HepG2 (cell line): ENCODE measurements around the gene SPIRE1. TPM values are rescaled to one million over a fixed set of nuclear protein-coding genes. Genes with fewer than 3 reads are reported as not detected.

Source experiments
- ATAC-seq: fragments of 200-7000 bp; cut with Tn5 transposase; 3 replicates; pipeline ENCODE4 v1.9.1; 2020; ENCODE audit warnings: mild to moderate bottlenecking, moderate library complexity
- BruUV-seq: library from RNA; stranded (reverse); fragments of 400-500 nt; replicated peaks from 2 replicates; lab custom pipeline; 2021; lab: Mats Ljungman, UMichigan
- CTCF ChIA-PET: fragments of 300-600 bp; formaldehyde crosslinking; extraction: SDS; loops from one replicate; lab custom pipeline; 2021; ENCODE audit warnings: low total read pairs, inconsistent platforms, low intra/inter-chr PET ratio; lab: Yijun Ruan, JAX
- POLR2A ChIA-PET: fragments of 350-600 bp; sonication (Branson Sonifier 250); formaldehyde crosslinking; loops from one replicate; lab custom pipeline; 2020; ENCODE audit warnings: antibody characterized with exemption, inconsistent platforms; lab: Yijun Ruan, JAX
- DNase-seq: peaks from one replicate; pipeline ENCODE4 v3.0.0-alpha.2; 2015; ENCODE audit warnings: low spot score
- FAIRE-seq: peaks from 3 replicates; lab custom pipeline; 2011; peaks lifted over from hg19 to GRCh38; lab: Jason Lieb, UNC
- H2AFZ ChIP-seq: one replicate; pipeline ENCODE4 v1.6.1; 2011; ENCODE audit warnings: low read length, inconsistent platforms
- H3K27ac ChIP-seq: fragments of 300-600 bp; 3 replicates; pipeline ENCODE4 v1.8.0; 2011; ENCODE audit warnings: mixed run types, mild to moderate bottlenecking, mixed read lengths, low read length, inconsistent platforms; ENCODE audit not compliant: insufficient read depth; ENCODE audit errors: extremely low read length
- H3K27me3 ChIP-seq, 2 experiments: fragments of 200-600 bp in 1 of 2; 2 replicates in 1 of 2; 3 replicates in 1 of 2; pipeline versions ENCODE4 v1.6.0 to v1.8.0; 2011; ENCODE audit warnings: low read length in 2 of 2, mild to moderate bottlenecking in 2 of 2, moderate library complexity in 2 of 2, inconsistent platforms in 1 of 2; ENCODE audit not compliant: insufficient read depth in 2 of 2, control insufficient read depth in 1 of 2
- H3K36me3 ChIP-seq, 2 experiments: fragments of 200-600 bp in 1 of 2; replicated peaks in 1 of 2; 2 replicates in 1 of 2; 3 replicates in 1 of 2; pipeline versions ENCODE4 v1.5.1 to v1.8.0; 2011; ENCODE audit warnings: low read length in 2 of 2, inconsistent platforms in 1 of 2; ENCODE audit not compliant: insufficient read depth in 2 of 2, control insufficient read depth in 1 of 2
- H3K4me1 ChIP-seq: 2 replicates; pipeline ENCODE4 v1.5.1; 2012; ENCODE audit warnings: low read length, inconsistent platforms; ENCODE audit not compliant: insufficient read depth
- H3K4me2 ChIP-seq: 2 replicates; pipeline ENCODE4 v1.6.0; 2011; ENCODE audit warnings: low read depth, low read length, inconsistent platforms
- H3K4me3 ChIP-seq, 3 experiments: fragments of 200-600 bp in 1 of 3; sonication (generic), shearing (Covaris generic) in 1 of 3; replicated peaks in 1 of 3; 2 replicates each; pipeline ENCODE4 v1.5.1; 2011 to 2016; ENCODE audit warnings: low read length in 3 of 3, inconsistent platforms in 2 of 3, low read depth in 2 of 3, mild to moderate bottlenecking in 2 of 3, control low read depth in 1 of 3, mixed read lengths in 1 of 3; ENCODE audit not compliant: insufficient read depth in 1 of 3
- H3K79me2 ChIP-seq: one replicate; pipeline ENCODE4 v1.6.1; 2011; ENCODE audit warnings: low read length, inconsistent platforms; ENCODE audit not compliant: insufficient read depth
- H3K9ac ChIP-seq: 2 replicates; pipeline ENCODE4 v1.6.0; 2011; ENCODE audit warnings: mild to moderate bottlenecking, low read depth, low read length, inconsistent platforms; ENCODE audit not compliant: insufficient read depth
- H3K9me3 ChIP-seq: 2 replicates; pipeline ENCODE4 v1.5.1; 2012; ENCODE audit warnings: mild to moderate bottlenecking, low read length
- H4K20me1 ChIP-seq: 2 replicates; pipeline ENCODE4 v1.6.0; 2011; ENCODE audit warnings: inconsistent platforms, mild to moderate bottlenecking, low read length, moderate library complexity; ENCODE audit not compliant: insufficient read depth
- KLF13 ChIP-seq: sonication (generic); formaldehyde crosslinking; IDR thresholded peaks from 2 replicates; pipeline ENCODE4 v1.4.0; 2020; ENCODE audit warnings: mild to moderate bottlenecking, missing genetic modification reagents
- NFE2L1 ChIP-seq: sonication (generic); formaldehyde crosslinking; IDR thresholded peaks from 2 replicates; pipeline ENCODE4 v1.4.0; 2020; ENCODE audit warnings: missing genetic modification reagents, mild to moderate bottlenecking, borderline replicate concordance
- RBFOX2 ChIP-seq: fragments of 200-400 bp; formaldehyde crosslinking; IDR thresholded peaks from 2 replicates; pipeline ENCODE4 v1.6.1; 2017; ENCODE audit warnings: low read depth, mild to moderate bottlenecking, low read length
- SIN3A ChIP-seq: IDR thresholded peaks from 2 replicates; pipeline ENCODE4 v1.6.1; 2011; ENCODE audit warnings: low read depth, mild to moderate bottlenecking, control low read depth, low read length, borderline replicate concordance
- SUZ12 ChIP-seq: fragments of 150-350 bp; IDR thresholded peaks from 2 replicates; pipeline ENCODE4 v1.6.1; 2014; ENCODE audit warnings: low read depth, low read length
- U2AF1 ChIP-seq: fragments of 200-400 bp; formaldehyde crosslinking; optimal IDR thresholded peaks from 2 replicates; pipeline ENCODE3; 2017; ENCODE audit warnings: mild to moderate bottlenecking, low read depth, low read length
- ZMYM4 ChIP-seq: sonication (generic); formaldehyde crosslinking; IDR thresholded peaks from 2 replicates; pipeline ENCODE4 v1.8.1; 2023; ENCODE audit warnings: mild to moderate bottlenecking, missing genetic modification reagents
- ZNF431 ChIP-seq: sonication (generic); formaldehyde crosslinking; IDR thresholded peaks from 2 replicates; pipeline ENCODE4 v1.9.0; 2022; ENCODE audit warnings: missing genetic modification reagents, low read depth, mild to moderate bottlenecking, borderline replicate concordance
- ZNF501 ChIP-seq: sonication (generic); formaldehyde crosslinking; IDR thresholded peaks from 2 replicates; pipeline ENCODE4 v1.5.1; 2020; ENCODE audit warnings: mild to moderate bottlenecking, moderate library complexity, missing genetic modification reagents
- ZZZ3 ChIP-seq: sonication (generic); formaldehyde crosslinking; IDR thresholded peaks from 2 replicates; pipeline ENCODE4 v1.4.0; 2020; ENCODE audit warnings: missing genetic modification reagents, mild to moderate bottlenecking, borderline replicate concordance
- WGBS: methylation state at CpG from one replicate; pipeline ENCODE4 v1.1.6; 2017; ENCODE audit warnings: low lambda C conversion rate; 5-methylcytosine and 5-hydroxymethylcytosine counted together
- in situ Hi-C: cut with HindIII; loops from 2 replicates; pipeline ENCODE4 v1.10.0; 2017; ENCODE audit warnings: low pct_unique_long_range_greater_than_20kb; ENCODE audit not compliant: extremely low pct_ligation_motif_present
- intact Hi-C: fragments of 100-400 bp; cut with micrococcal nuclease; formaldehyde crosslinking; loops from one replicate; pipeline ENCODE4 v1.10.0; 2022; ENCODE audit not compliant: unreplicated experiment
- polyA plus RNA-seq, 8 experiments: library from polyadenylated mRNA; depleted of rRNA in 3 of 8; stranded (reverse) in 7 of 8; unstranded in 1 of 8; fragments of >200 nt; fragmentation: Illumina TruSeq in 4 of 8; extraction: Trizol in 4 of 8; gene quantifications; 2 replicates each; pipeline versions ENCODE4 v1.2.1 to v1.2.3, GENCODE V29; 2011 to 2016; ENCODE audit warnings: low read depth in 4 of 8, missing spikeins in 1 of 8, mixed read lengths in 1 of 8; ENCODE audit not compliant: insufficient read depth in 1 of 8
- total RNA-seq, 5 experiments: library from RNA; depleted of rRNA; stranded (reverse); fragments of >200 nt; fragmentation: Illumina TruSeq; extraction: Trizol; gene quantifications; 2 replicates each; pipeline ENCODE4 v1.2.3, GENCODE V29; 2016; ENCODE audit warnings: low read depth in 1 of 5
- TF ChIP-seq, protein P1 (sequence below): sonication (generic); formaldehyde crosslinking; IDR thresholded peaks from 2 replicates; pipeline ENCODE4 v1.9.0; 2022; ENCODE audit warnings: missing genetic modification reagents, mild to moderate bottlenecking, borderline replicate concordance

SPIRE1 gene
- total and polyA plus RNA-seq, 2 of the 13 experiments (the other 11 are each of a cell fraction or from before 2014, with no cell fraction given): 9.9 to 21.3 TPM

DNA sequence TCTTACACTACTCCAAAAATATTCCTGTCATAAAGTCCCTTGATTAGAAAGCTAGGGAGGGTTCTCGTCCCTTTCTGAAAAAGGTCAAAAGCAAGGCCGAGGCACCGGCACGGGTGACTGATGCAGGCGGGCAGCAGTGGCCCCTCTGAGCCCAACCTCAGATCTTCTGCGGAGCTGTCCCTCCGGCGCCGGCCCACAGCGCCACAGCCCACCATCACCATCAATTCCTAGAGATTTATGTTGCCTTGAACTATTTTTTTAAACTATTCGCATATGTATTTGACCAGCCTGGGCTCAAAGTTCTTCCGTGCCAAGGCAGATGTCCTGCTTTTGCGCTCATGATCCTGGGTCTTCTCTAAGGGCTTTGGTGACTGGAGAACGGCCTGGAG is 223.4 kb downstream of the SPIRE1 start:
- ATAC-seq: no peak
- Histone ChIP-seq H3K27ac (no peak overlapping the region), H3K36me3 (peaks cover 3 to 22% of the 10 kb centered on the region in 2 experiments; a peak in 3 of 5 replicates), H3K9me3 (no peaks in the 10 kb centered on the region), H3K9ac (no peak overlapping the region), H3K4me2 (no peak overlapping the region), H2AFZ (no peak overlapping the region), H3K27me3 (no peaks in the 10 kb centered on the region), H3K4me3 (no peak overlapping the region), H4K20me1 (no peaks in the 10 kb centered on the region), H3K4me1 (no peaks in the 10 kb centered on the region), H3K79me2 (no peaks in the 10 kb centered on the region)
- ChIA-PET CTCF (no interaction called here), POLR2A (no interaction called here)
- 97% methylated on average over 11 of the region's 14 CpGs for WGBS
- in situ Hi-C loops (no loop called here), intact Hi-C loops (no loop called here)
- no TSS peak for BruUV-seq
- TF ChIP-seq KLF13 (CRISPR knock-in tag) (no peak), SIN3A (no peak), ZZZ3 (CRISPR knock-in tag) (no peak)
- no peak for DNase-seq
- no peak for FAIRE-seq

DNA sequence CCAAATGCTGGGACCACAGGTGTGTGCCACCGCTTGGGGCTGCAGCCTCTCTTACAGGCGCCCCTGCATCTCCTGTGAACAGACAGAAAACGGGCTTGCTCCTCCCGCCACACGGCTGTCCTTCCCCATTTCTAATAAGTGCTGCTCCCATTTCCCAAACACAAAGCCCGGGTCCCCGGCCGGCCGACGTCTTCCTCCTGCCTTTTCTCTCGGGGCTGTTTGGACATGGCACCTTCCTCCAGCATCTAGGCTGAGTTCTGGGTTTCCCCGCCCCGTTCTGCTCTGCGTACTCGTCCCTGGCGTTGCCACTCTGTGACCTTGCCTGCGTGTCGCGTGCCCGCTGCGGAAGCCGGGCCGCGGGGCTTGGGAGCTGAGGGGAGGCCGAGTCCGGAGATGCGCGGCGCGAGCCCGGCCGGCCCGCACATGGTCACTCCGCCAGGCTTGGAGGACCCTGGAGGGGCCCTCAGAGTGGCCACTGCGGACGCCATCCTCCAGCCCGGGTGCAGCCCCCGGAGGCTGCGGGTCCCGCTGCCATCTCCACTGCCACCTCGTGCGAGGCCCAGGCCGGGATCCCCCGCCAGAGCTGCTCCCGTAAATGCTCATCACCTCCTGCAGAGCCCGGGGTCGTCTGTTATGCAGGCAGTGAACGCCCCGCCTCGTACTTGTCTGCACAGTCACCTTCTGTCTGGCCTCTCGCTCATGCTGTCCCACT is 223.9 kb downstream of the SPIRE1 start:
- no peak for FAIRE-seq
- ChIA-PET CTCF (no interaction called here), POLR2A (no interaction called here)
- no peak for DNase-seq
- ATAC-seq: no peak
- Histone ChIP-seq H3K36me3 (peaks cover 4 to 23% of the 10 kb centered on the region in 2 experiments; a peak in 3 of 5 replicates), H3K9me3 (no peaks in the 10 kb centered on the region), H3K9ac (no peak overlapping the region), H3K27me3 (no peaks in the 10 kb centered on the region), H3K27ac (no peak overlapping the region), H4K20me1 (no peaks in the 10 kb centered on the region), H3K4me2 (no peak overlapping the region), H3K4me1 (no peaks in the 10 kb centered on the region), H2AFZ (no peak overlapping the region), H3K4me3 (no peak overlapping the region), H3K79me2 (no peaks in the 10 kb centered on the region)
- intact Hi-C loops (no loop called here), in situ Hi-C loops (no loop called here)
- no TSS peak for BruUV-seq
- WGBS: 97% methylated on average over 39 of the region's 51 CpGs
- TF ChIP-seq ZNF501 (CRISPR knock-in tag) (no peak), SUZ12 (no peak), NFE2L1 (CRISPR knock-in tag) (no peak), ZNF431 (no peak), ZMYM4 (CRISPR knock-in tag) (no peak), U2AF1 (no peak), RBFOX2 (peak; percentile 44; the same call in 1 of the 2 replicates)
- TF ChIP-seq, protein P1, sequence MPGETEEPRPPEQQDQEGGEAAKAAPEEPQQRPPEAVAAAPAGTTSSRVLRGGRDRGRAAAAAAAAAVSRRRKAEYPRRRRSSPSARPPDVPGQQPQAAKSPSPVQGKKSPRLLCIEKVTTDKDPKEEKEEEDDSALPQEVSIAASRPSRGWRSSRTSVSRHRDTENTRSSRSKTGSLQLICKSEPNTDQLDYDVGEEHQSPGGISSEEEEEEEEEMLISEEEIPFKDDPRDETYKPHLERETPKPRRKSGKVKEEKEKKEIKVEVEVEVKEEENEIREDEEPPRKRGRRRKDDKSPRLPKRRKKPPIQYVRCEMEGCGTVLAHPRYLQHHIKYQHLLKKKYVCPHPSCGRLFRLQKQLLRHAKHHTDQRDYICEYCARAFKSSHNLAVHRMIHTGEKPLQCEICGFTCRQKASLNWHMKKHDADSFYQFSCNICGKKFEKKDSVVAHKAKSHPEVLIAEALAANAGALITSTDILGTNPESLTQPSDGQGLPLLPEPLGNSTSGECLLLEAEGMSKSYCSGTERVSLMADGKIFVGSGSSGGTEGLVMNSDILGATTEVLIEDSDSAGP (CRISPR knock-in tag): no peak
